ENCODE measurements around the gene TADA3.

DNA sequence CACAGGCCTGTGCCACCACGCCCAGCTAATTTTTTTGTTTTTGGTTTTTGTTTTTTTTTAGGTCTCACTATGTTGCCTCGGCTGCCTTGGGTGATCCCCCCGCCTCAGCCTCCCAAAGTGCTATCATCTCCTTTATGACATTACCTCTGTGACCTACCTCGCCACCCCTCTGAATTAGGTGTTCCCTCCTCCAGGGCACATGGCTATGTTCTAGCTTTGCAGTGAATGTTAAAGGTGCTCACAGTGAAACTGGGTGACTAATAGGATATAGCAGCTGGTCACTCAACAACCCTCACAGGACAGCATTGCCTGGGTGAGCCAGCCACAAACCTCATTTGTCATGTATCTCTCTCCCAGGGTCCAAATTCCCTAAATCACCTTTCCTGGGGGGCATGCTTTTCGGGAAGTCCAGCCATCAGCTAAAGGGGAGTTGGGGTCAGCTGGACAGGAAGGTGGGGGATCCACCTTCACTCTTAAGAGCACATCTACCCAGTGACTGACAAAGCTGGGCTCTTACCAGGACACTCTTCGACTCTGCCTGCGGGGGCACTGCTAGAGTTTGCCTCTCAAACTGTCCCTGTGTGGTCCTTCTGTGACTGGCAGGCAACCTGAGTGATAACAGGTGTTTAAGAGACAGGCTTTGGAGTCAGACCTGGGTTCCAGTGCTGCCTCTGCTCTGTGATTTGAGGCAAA is 16.2 kb upstream of the TADA3 start:
- TF ChIP-seq YY1 (IDR thresholded peaks at IDR 0.05; ENCODE audit: insufficient read depth, insufficient read length) = no peak
- no peak for TF ChIP-seq SUZ12 (IDR thresholded peaks at IDR 0.05; ENCODE audit: extremely low read depth, insufficient read depth, insufficient read length)
- no peak for TF ChIP-seq ZNF274 (IDR thresholded peaks at IDR 0.05; ENCODE audit: low read depth, low read length)
